ENCODE data around the gene FA2H.
"Not testable (repeated sequence)": the region's sequence is repeated elsewhere in the genome, so short reads cannot be mapped to it uniquely, and the experiment has no call there.

FA2H gene

GRCh38 chr16:74766729-74767128 lies 7.9 kb downstream of the FA2H start:
- Histone ChIP-seq H3K79me2 (ENCODE audit: control insufficient read depth, insufficient read depth, low read length, poor library complexity) (no peaks in the 10 kb centered on the region), H3K27ac (ENCODE audit: low read depth, low read length) (no peak overlapping the region), H3K9me3 (ENCODE audit: insufficient read depth, low read depth, low read length) (peaks cover 2% of the 10 kb centered on the region), H3K9ac (ENCODE audit: low read length) (no peak overlapping the region), H3K79me1 (ENCODE audit: low read length) (no peaks in the 10 kb centered on the region), H3K23ac (ENCODE audit: low read length) (no peak overlapping the region), H2BK12ac (ENCODE audit: low read length) (no peak overlapping the region), H3K4me1 (ENCODE audit: control insufficient read depth in 1 of 2, insufficient read depth in 2 of 2, low read length in 2 of 2) (no peaks in the 10 kb centered on the region), H4K8ac (ENCODE audit: low read depth, low read length) (no peak overlapping the region), H3K27me3 (ENCODE audit: insufficient read depth, low read length) (no peaks in the 10 kb centered on the region), H3K18ac (ENCODE audit: low read length) (no peak overlapping the region), H3K4me3 (ENCODE audit: low read depth, low read length) (no peak overlapping the region), H2AFZ (ENCODE audit: insufficient read depth, low read length, poor library complexity) (no peak overlapping the region), H2BK120ac (ENCODE audit: insufficient read depth, low read length, poor library complexity) (no peak overlapping the region), H3K14ac (ENCODE audit: low read length) (no peak overlapping the region), H2BK5ac (ENCODE audit: low read depth, low read length, poor library complexity) (no peak overlapping the region), H4K12ac (ENCODE audit: low read depth, low read length) (no peak overlapping the region), H3K4me2 (ENCODE audit: low read length) (no peak overlapping the region), H3K36me3 (ENCODE audit: control insufficient read depth in 1 of 2, insufficient read depth in 2 of 2, low read length in 2 of 2) (no peaks in the 10 kb centered on the region), H2AK5ac (ENCODE audit: low read length) (no peak overlapping the region), H4K91ac (ENCODE audit: low read depth, low read length) (no peak overlapping the region), H3K4ac (ENCODE audit: low read depth, low read length) (no peak overlapping the region)
- no peak for DNase-seq
- no CpG with 5 or more reads among the region's 7 CpGs for WGBS (ENCODE audit: extremely low coverage, insufficient coverage, insufficient read length)

- H3K27ac ChIP-seq (ENCODE audit: low read depth, low read length); H2AK5ac ChIP-seq (ENCODE audit: low read length); H3K79me2 ChIP-seq (ENCODE audit: control insufficient read depth, insufficient read depth, low read length, poor library complexity); H3K4me3 ChIP-seq (ENCODE audit: low read depth, low read length); H3K79me1 ChIP-seq (ENCODE audit: low read length); H2BK120ac ChIP-seq (ENCODE audit: insufficient read depth, low read length, poor library complexity); H3K4me2 ChIP-seq (ENCODE audit: low read length); H3K18ac ChIP-seq (ENCODE audit: low read length); H3K9me3 ChIP-seq (ENCODE audit: insufficient read depth, low read depth, low read length); H4K12ac ChIP-seq (ENCODE audit: low read depth, low read length); H3K9ac ChIP-seq (ENCODE audit: low read length); H4K91ac ChIP-seq (ENCODE audit: low read depth, low read length); H3K36me3 ChIP-seq (ENCODE audit: control insufficient read depth in 1 of 2, insufficient read depth in 2 of 2, low read length in 2 of 2); H3K4ac ChIP-seq (ENCODE audit: low read depth, low read length); H4K8ac ChIP-seq (ENCODE audit: low read depth, low read length); H3K4me1 ChIP-seq (ENCODE audit: control insufficient read depth in 1 of 2, insufficient read depth in 2 of 2, low read length in 2 of 2); H2BK5ac ChIP-seq (ENCODE audit: low read depth, low read length, poor library complexity); DNase-seq; H2AFZ ChIP-seq (ENCODE audit: insufficient read depth, low read length, poor library complexity); H3K27me3 ChIP-seq (ENCODE audit: insufficient read depth, low read length); H3K14ac ChIP-seq (ENCODE audit: low read length); H2BK12ac ChIP-seq (ENCODE audit: low read length); H3K23ac ChIP-seq (ENCODE audit: low read length): not testable (repeated sequence)
- WGBS (ENCODE audit: extremely low coverage, insufficient coverage, insufficient read length) = no CpG with 5 or more reads among the region's 3 CpGs
Measured at GRCh38 chr16:74764184-74764583, 10.4 kb downstream of the FA2H start.

- H2BK120ac ChIP-seq (ENCODE audit: insufficient read depth, low read length, poor library complexity) = no peak overlapping the region
- no peaks in the 10 kb centered on the region for H3K27me3 ChIP-seq (ENCODE audit: insufficient read depth, low read length)
- DNase-seq = no peak
Measured at GRCh38 chr16:74761665-74762064, 13.0 kb downstream of the FA2H start.

GRCh38 chr16:74760007-74760767 lies 14.4 kb downstream of the FA2H start:
- H2BK120ac ChIP-seq (ENCODE audit: insufficient read depth, low read length, poor library complexity) = no peak overlapping the region
- no peaks in the 10 kb centered on the region for H3K9me3 ChIP-seq (ENCODE audit: insufficient read depth, low read depth, low read length)
- H4K8ac ChIP-seq (ENCODE audit: low read depth, low read length) = no peak overlapping the region
- no peak overlapping the region for H2AFZ ChIP-seq (ENCODE audit: insufficient read depth, low read length, poor library complexity)
- no CpG with 5 or more reads among the region's 11 CpGs for WGBS (ENCODE audit: extremely low coverage, insufficient coverage, insufficient read length)
- H3K9ac ChIP-seq (ENCODE audit: low read length) = no peak overlapping the region
- no peaks in the 10 kb centered on the region for H3K27me3 ChIP-seq (ENCODE audit: insufficient read depth, low read length)
- DNase-seq = no peak
- H3K36me3 ChIP-seq (ENCODE audit: control insufficient read depth in 1 of 2, insufficient read depth in 2 of 2, low read length in 2 of 2) = no peaks in the 10 kb centered on the region
- H4K91ac ChIP-seq (ENCODE audit: low read depth, low read length) = no peak overlapping the region
- no peak overlapping the region for H4K12ac ChIP-seq (ENCODE audit: low read depth, low read length)
- no peaks in the 10 kb centered on the region for H3K79me1 ChIP-seq (ENCODE audit: low read length)
- H3K27ac ChIP-seq (ENCODE audit: low read depth, low read length) = no peak overlapping the region
- H3K4me2 ChIP-seq (ENCODE audit: low read length) = no peak overlapping the region
- no peak overlapping the region for H2BK5ac ChIP-seq (ENCODE audit: low read depth, low read length, poor library complexity)
- no peak overlapping the region for H3K4me3 ChIP-seq (ENCODE audit: low read depth, low read length)
- H3K14ac ChIP-seq (ENCODE audit: low read length) = no peak overlapping the region
- H2AK5ac ChIP-seq (ENCODE audit: low read length) = no peak overlapping the region
- H2BK12ac ChIP-seq (ENCODE audit: low read length) = no peak overlapping the region
- H3K79me2 ChIP-seq (ENCODE audit: control insufficient read depth, insufficient read depth, low read length, poor library complexity) = no peaks in the 10 kb centered on the region
- no peak overlapping the region for H3K4ac ChIP-seq (ENCODE audit: low read depth, low read length)
- H3K23ac ChIP-seq (ENCODE audit: low read length) = no peak overlapping the region
- H3K18ac ChIP-seq (ENCODE audit: low read length) = no peak overlapping the region
- H3K4me1 ChIP-seq (ENCODE audit: control insufficient read depth in 1 of 2, insufficient read depth in 2 of 2, low read length in 2 of 2) = peaks cover 0 to 3% of the 10 kb centered on the region in 2 experiments

More at GRCh38 chr16:74761665-74762064, 13.0 kb downstream of the FA2H start:
- Histone ChIP-seq H3K36me3 (ENCODE audit: control insufficient read depth in 1 of 2, insufficient read depth in 2 of 2, low read length in 2 of 2) (no peaks in the 10 kb centered on the region), H2AK5ac (ENCODE audit: low read length) (no peak overlapping the region), H4K91ac (ENCODE audit: low read depth, low read length) (no peak overlapping the region), H2AFZ (ENCODE audit: insufficient read depth, low read length, poor library complexity) (no peak overlapping the region), H3K14ac (ENCODE audit: low read length) (no peak overlapping the region), H3K4me1 (ENCODE audit: control insufficient read depth in 1 of 2, insufficient read depth in 2 of 2, low read length in 2 of 2) (no peaks in the 10 kb centered on the region), H3K9ac (ENCODE audit: low read length) (no peak overlapping the region), H3K79me1 (ENCODE audit: low read length) (no peaks in the 10 kb centered on the region), H4K8ac (ENCODE audit: low read depth, low read length) (no peak overlapping the region), H3K23ac (ENCODE audit: low read length) (no peak overlapping the region), H3K18ac (ENCODE audit: low read length) (no peak overlapping the region), H3K9me3 (ENCODE audit: insufficient read depth, low read depth, low read length) (no peaks in the 10 kb centered on the region), H2BK5ac (ENCODE audit: low read depth, low read length, poor library complexity) (no peak overlapping the region), H3K4ac (ENCODE audit: low read depth, low read length) (no peak overlapping the region), H3K4me3 (ENCODE audit: low read depth, low read length) (no peak overlapping the region), H4K12ac (ENCODE audit: low read depth, low read length) (no peak overlapping the region), H3K27ac (ENCODE audit: low read depth, low read length) (no peak overlapping the region), H3K4me2 (ENCODE audit: low read length) (no peak overlapping the region), H3K79me2 (ENCODE audit: control insufficient read depth, insufficient read depth, low read length, poor library complexity) (no peaks in the 10 kb centered on the region), H2BK12ac (ENCODE audit: low read length) (no peak overlapping the region)
